Dedifferentiated amniotic fluid mesenchymal stem cell (primary cell): ENCODE data around the gene UBE2C.

ENCODE experiments used
- DNase-seq: peaks from one replicate; pipeline ENCODE4 v3.0.0-alpha.2; 2016; ENCODE audit errors: extremely low spot score

Gene UBE2C

DNA sequence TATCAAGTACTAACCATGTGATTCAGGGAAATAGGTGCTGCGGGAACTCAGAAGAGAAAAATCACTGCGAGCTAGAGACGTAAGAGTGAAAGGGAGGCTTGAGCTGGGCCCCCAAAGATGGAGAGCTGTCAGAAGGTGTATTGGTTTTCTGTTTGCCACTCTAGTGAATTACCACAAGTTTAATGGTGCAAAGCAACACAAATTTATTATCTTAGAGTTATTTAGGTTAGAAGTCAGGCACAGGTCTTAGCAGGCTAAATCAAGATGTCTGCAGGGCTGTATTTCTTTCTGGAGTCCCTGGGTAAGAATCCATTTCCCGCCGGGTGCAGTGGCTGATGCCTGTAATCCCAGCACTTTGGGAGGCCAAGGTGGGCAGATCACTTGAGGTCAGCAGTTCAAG is 47.5 kb downstream of the UBE2C start:
- no peak for DNase-seq

- no peak for DNase-seq
Measured at GRCh38 chr20:45860560-45861220, 48.2 kb downstream of the UBE2C start.

DNA sequence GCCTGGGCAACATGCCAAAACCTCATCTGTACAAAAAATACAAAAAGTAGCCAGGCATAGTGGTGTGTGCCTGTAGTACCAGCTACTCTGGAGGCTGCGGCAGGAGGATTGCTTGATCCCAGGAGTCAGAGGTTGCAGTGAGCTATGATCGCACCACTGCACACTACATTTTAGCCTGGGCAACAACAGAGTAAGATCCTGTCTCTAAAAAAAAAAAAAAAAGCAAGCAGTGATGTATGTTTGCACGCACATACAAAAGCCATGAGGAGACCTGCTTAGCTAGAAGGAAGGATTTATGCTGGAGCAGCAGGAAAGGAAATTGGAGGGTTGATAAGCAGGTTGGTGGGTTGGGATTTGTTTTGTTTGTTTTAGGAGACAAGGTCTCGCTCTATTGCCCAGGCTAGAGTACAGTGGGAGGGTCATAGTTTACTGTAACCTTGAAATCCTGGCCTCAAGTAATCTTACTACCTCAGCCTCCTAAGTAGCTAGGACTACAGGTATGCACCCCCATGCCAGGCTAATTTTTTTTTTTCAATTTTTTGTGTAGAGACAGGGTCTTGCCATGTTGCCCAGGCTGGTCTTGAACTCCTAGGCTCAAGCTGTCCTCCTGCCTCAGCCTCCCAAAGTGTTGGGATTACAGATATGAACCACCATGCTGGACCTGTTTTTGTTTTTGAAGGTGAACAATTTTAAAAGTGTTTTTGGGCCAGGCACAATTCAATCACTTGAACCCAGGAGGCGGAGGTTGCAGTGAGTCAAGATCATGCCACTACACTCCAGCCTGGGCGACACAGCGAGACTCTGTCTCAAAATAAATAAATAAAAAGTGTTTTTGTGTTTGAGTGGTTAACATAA is 49.0 kb downstream of the UBE2C start:
- no peak for DNase-seq

GRCh38 chr20:45863543-45864470 is 51.4 kb downstream of the UBE2C start:
- no peak for DNase-seq

GRCh38 chr20:45866454-45866853 is 54.0 kb downstream of the UBE2C start:
- DNase-seq: no peak
